Left hindlimb (tissue), 1 donor: ENCODE measurements around the gene ESAM.

Source experiments
- DNase-seq: peaks from one replicate; pipeline ENCODE4 v3.0.0-alpha.2; 2018

ESAM gene

DNA sequence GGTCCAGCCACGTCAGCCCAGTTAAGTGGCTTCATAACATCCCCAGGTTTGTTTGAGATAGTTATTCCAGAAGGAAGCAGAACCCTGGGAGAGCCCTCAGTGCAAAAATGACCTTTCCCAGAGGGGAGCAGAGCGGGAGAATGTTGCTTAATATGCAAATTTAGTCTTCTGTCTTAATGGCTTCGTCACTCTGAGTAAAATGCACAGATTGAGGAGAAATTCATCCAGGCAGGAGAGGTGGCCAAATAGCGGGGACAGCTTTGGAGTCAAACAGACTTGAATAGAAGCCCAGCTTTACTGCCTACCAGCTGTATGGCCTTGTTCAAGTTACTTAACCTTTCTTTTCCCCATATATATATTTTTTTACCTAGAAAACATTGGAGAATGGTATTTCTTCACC lies 34.6 kb downstream of the ESAM start:
- no peak for DNase-seq

DNA sequence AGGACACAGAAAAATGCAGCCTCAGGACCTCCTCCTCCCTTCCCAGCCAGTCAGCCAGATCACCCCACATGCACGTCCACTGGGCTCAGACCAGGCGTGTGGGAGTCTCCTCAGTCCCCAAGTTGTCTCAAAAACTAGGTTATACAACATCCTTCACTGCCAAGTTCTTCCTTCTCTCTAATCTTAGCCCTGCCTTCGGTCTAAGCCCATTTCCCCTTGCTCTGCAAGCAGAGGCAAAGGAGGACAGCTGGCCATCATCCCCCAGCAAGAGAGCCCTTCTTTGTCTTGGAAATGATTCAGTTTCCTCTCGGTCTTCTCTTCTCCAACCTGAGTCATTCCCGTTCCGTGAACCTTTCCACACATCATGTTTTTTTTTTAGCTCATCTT lies 36.4 kb downstream of the ESAM start:
- no peak for DNase-seq

DNA sequence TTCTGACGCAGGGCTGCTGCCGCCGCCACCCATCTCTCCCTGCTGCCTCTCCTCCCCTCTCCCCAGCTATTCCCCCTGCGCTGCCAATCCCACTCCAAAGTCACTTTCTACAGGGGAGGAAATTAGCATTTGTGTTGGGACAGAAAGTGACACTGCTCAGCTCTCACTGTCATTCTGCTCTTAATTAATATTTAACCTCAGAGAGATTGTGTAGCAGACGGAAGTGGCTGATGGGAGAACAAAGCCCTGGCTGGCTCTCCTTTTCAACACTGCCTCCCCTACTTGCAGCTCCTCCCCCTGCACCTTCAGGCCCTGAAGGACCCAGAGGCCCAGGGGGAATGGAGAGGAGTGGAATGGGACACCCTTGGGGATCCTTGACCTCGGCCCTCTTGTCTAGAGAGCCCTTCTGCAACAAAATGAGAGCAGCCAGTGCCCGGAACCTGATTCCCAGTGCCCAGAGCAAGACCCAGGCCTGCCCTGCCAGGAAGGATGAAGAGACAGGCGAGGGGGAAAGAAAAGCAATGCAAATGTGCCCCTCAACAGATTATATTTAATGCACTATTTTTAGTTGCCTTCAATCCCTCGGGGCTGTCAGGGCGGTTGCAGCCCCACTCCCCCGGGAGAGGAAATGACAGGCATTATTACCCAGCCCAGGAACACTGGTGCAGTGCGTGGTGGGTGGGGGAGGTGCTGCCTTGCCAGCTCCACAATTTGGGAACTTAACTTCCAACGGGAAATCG lies 36.9 kb downstream of the ESAM start:
- no peak for DNase-seq

DNA sequence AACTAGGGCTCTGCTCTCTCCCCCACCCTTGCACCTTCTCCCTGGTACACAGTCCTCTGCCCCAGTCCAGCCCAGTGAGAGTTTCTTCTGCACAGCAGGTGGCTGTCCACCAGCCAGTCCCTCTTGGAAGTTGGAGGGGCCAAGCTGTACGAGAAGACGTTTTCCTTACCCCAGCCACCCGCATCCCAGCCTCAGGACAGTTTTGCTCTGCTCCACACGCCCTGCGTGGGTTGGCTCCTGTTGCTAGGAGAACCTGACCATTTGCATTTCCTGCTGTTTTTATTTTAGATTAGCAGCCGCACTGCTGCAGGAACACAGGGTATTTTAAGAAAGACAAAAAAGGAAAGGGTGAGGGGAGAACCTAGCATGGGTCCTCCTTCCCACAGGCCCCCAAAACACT lies 39.9 kb downstream of the ESAM start:
- no peak for DNase-seq

DNA sequence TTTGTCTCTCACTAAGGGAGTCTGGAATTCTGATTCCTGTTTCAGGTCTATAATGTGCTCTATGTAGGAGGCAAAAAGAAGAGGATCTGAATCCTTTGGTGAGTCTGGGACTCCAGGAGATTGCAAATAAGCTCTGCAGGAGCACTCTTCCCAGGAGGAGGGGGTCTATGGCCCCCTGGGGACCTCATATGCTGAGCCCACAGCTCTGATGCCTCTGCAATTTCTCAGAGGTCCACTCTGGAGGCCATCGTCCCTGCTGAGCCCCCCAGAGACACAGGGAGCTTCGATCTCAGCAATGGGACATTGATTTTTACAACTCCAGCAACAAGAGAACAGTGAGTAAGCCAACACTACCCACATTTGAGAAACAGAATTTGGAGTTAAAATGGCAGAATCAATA lies 42.6 kb downstream of the ESAM start:
- DNase-seq = no peak

DNA sequence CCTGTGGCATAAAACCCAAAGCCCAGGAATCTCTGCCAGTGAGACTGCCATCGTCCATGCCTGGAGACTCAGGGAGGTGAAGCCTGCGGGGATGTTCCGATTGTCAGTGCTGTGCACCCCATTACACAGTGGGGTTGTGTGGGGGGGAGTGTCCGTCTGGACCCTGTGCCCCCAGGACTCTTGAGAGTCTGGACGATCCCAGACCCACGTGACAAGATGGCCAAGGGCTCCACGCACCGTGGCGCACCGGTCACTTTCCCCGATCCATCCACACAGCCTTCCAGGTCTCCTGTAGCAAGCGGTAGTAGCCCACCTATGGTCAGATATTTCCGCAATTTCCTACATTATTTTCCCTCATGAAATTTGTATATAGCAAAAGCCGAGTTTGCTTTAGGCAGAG lies 43.3 kb downstream of the ESAM start:
- no peak for DNase-seq

DNA sequence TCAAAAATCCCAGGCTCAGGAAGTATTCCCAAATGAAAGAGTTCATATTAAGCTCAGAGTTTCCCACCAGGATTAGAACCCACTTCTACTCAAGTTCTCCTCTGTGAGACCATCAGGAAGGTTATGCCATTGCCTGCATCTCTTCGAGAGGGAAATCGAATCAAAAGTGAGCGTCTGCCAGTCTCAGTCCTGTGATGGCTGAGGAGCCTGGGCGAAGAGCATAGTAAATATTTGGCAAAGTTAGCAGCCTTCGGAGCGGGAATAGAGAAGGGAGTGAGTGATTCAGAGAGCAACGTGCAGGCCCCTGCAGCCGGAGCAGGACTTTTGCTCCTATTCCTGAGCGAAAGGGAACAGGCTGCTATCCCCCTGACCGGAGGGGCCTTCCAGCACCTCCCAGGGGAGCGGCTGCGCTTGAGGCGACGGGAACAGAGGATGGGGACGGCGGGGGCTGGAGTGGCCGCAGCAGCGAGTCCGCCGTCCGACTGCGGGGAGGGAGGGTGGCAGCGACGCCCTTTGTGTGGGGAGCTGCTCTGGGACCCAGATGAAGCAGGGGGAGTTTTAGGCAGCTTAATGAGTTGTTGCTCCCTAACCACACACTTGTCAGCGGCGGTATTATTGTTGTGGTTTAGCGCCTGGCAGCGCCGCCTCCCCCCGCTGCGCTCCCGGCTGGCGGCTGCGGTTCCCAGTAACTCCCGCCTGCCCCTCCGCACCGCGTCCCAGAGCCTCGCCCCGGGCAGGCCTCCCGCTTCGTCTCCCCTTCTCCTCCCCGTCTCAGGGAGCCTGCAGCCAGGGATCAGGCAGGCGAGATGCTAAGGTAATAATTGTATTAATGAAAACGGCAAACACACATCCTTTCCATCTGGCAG lies 44.1 kb downstream of the ESAM start:
- DNase-seq = no peak

DNA sequence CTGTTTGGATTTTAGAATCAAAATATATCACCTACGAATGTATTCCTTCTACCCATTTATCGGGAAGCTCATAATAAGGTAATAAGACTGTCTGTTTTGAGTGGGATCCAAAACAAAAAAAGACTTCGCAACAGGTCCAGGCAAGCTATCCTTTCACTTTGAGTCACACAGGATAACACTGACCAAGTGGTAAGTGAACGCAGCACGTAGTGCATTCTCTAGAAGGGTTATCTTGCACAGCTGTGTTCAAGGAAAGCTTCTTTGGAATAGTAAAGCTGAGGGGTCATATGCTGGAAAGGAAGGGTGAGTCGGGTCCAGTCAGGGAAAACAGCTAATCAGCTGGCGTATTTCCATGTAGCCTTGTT lies 44.7 kb downstream of the ESAM start:
- DNase-seq = no peak

DNA sequence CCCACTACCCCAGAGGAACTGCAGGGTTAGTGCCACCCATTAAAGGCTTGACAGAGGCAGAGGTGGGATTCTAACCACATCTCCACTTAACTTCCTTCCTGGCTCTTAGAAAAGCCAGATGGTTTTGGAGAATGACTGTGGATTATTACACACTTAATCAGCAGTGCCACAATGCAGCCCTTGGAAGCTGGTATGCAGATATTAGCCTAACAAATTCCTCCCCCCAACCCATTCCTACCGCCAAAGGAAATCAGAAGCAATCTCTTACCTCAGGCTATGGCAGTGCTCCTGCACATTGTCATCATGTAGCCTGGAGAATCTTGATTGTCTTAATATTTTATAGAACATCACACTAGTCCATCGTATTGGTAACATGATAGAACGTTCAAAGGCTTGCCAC lies 45.5 kb downstream of the ESAM start:
- DNase-seq = no peak

DNA sequence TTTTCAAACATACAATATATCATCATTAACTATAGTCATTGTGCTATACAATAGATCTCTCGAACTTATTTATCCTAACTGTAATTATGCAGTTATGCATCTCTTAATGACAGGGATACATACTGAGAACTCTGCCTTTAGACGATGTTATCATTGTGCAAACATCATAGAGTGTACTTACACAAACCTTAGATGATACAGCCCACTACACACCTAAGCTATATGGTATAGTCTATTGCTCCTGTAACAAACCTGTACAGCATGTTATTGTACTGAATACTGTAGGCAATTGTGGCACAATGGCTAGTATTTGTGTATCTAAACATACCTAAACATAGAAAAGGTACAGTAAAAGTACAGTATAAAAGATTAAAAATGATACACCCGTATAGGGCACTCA lies 49.7 kb downstream of the ESAM start:
- no peak for DNase-seq

DNA sequence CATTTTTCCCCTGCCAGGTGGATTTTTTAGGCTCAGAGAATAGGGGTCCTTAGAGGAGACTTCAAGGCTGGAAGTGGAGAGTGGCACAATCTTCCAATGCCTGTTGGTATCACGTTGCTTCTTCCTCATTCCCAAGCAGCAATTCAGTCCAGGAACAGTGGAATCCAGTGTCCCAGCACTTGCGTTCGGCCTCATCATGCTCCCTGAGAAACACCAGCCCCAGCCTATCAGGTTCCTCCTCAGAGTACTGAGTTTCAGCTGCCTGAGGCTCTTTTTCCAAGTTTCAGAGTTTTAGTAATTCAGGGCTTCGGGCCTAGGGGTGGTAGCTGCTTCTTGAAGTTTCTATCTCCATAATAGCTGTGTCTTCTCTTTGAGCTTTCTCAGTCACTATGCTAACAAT lies 54.3 kb downstream of the ESAM start:
- no peak for DNase-seq
